ENCODE results near the gene CISH.

CISH gene

GRCh38 chr3:50611464-50612233 is at the start of gene CISH:
Gene CISH, minus strand, starts transcription at chr3:50611774. Its CDS starts 124 bp downstream, at chr3:50611650.
- DNase-seq = peak; percentile 89

- DNase-seq = no peak
Measured at GRCh38 chr3:50660386-50660785, 48.8 kb upstream of the CISH start.

GRCh38 chr3:50658831-50659230 is 47.3 kb upstream of the CISH start:
- no peak for DNase-seq

GRCh38 chr3:50658416-50658815 is 46.8 kb upstream of the CISH start:
- no peak for DNase-seq

GRCh38 chr3:50657816-50658215 is 46.2 kb upstream of the CISH start:
- DNase-seq = no peak

GRCh38 chr3:50657407-50657806 is 45.8 kb upstream of the CISH start:
- DNase-seq = no peak

GRCh38 chr3:50656417-50657195 is 45.0 kb upstream of the CISH start:
- no peak for DNase-seq

- no peak for DNase-seq
Measured at GRCh38 chr3:50655009-50655830, 43.6 kb upstream of the CISH start.

- DNase-seq = no peak
Measured at GRCh38 chr3:50653937-50654595, 42.5 kb upstream of the CISH start.

GRCh38 chr3:50652709-50653108 is 41.1 kb upstream of the CISH start:
- no peak for DNase-seq

GRCh38 chr3:50651920-50652529 is 40.5 kb upstream of the CISH start:
- DNase-seq = no peak

- no peak for DNase-seq
Measured at GRCh38 chr3:50651445-50651844, 39.9 kb upstream of the CISH start.

- DNase-seq = no peak
Measured at GRCh38 chr3:50650018-50650417, 38.4 kb upstream of the CISH start.

GRCh38 chr3:50649451-50649931 is 37.9 kb upstream of the CISH start:
- no peak for DNase-seq

GRCh38 chr3:50648944-50649343 is 37.4 kb upstream of the CISH start:
- DNase-seq = no peak

GRCh38 chr3:50648313-50648712 is 36.7 kb upstream of the CISH start:
- DNase-seq = no peak

- DNase-seq = no peak
Measured at GRCh38 chr3:50645378-50645777, 33.8 kb upstream of the CISH start.

GRCh38 chr3:50644561-50644960 is 33.0 kb upstream of the CISH start:
- DNase-seq = no peak

GRCh38 chr3:50642382-50642781 is 30.8 kb upstream of the CISH start:
- no peak for DNase-seq

GRCh38 chr3:50639055-50639494 is 27.5 kb upstream of the CISH start:
- DNase-seq = no peak

GRCh38 chr3:50637945-50638344 is 26.4 kb upstream of the CISH start:
- no peak for DNase-seq

GRCh38 chr3:50637011-50637410 is 25.4 kb upstream of the CISH start:
- no peak for DNase-seq
